Measurements from ENCODE around the gene ZNF771. TPM values are rescaled to one million over a fixed set of nuclear protein-coding genes. Genes with fewer than 3 reads are reported as not detected.
"Not testable (repeated sequence)": the region's sequence is repeated elsewhere in the genome, so short reads cannot be mapped to it uniquely, and the experiment has no call there.

Gene ZNF771
- total RNA-seq, 1 experiment from 2014 or later, result 19.0 TPM

GRCh38 chr16:30395155-30395991, 12.0 kb upstream of the ZNF771 start, which contains the start of gene ZNF48:
Gene ZNF48, plus strand, starts transcription at chr16:30395420. Its CDS starts 375 bp downstream, at chr16:30395795.
- no peaks in the 10 kb centered on the region for H3K27me3 ChIP-seq (ENCODE audit: insufficient read depth, low read depth)
- POLR2A ChIA-PET (ENCODE audit: unreplicated experiment), result interaction anchor here (0.5 to 1.6 kb wide), 9 partner anchors 8 to 360 kb away, joined by 3 to 17 read pairs (median 4); partner anchors contain the start of genes TBX6 and ZNF771
- peak within 1 kb of the TSS; percentile 68 for H3K27ac ChIP-seq
- intact Hi-C loops (cut with micrococcal nuclease; ENCODE audit: unreplicated experiment), result loop anchor here (1.0 kb wide), 2 partner anchors 17 to 40 kb away; partner anchors contain the start of gene CD2BP2
- H3K36me3 ChIP-seq (ENCODE audit: low read depth), result no peaks in the 10 kb centered on the region
- H3K4me1 ChIP-seq (replicated peaks; ENCODE audit: insufficient read depth), result peaks cover 19% of the 10 kb centered on the region
- peaks cover 49% of the 10 kb centered on the region for H3F3A ChIP-seq (ENCODE audit: insufficient read depth, low read depth)
- H3K9me3 ChIP-seq (ENCODE audit: insufficient read depth, low read depth), result no peaks in the 10 kb centered on the region
- peak; percentile 72 to 93 for DNase-seq
- no peak; the same call in 1 of the 2 replicates for TF ChIP-seq CTCF (conservative IDR thresholded peaks at IDR 0.05)
- no peak for TF ChIP-seq EZH2 (IDR thresholded peaks at IDR 0.05; ENCODE audit: low read depth)
- H2AFZ ChIP-seq, result peak within 1 kb of the TSS; percentile 87
- CTCF ChIA-PET, result interaction anchor here (0.5 to 1.3 kb wide), 7 partner anchors 14 to 264 kb away, joined by 3 to 5 read pairs (median 4); partner anchors contain the start of genes DCTPP1 and TBC1D10B
- no TSS peak for BruUV-seq (replicated peaks)
- H3K4me2 ChIP-seq, result peak within 1 kb of the TSS; percentile 98
- no peaks in the 10 kb centered on the region for H4K20me1 ChIP-seq (ENCODE audit: insufficient read depth)
- H3K79me2 ChIP-seq (ENCODE audit: low read depth), result peaks cover 26% of the 10 kb centered on the region
- peak within 1 kb of the TSS; percentile 98 for H3K4me3 ChIP-seq
- no peaks in the 10 kb centered on the region for H3K9me2 ChIP-seq (ENCODE audit: insufficient read depth)

- ChIA-PET POLR2A (ENCODE audit: unreplicated experiment) (interaction anchor here (0.6 to 1.6 kb wide), 4 partner anchors 12 to 717 kb away, joined by 3 to 8 read pairs (median 4); partner anchors contain the start of genes TBX6 and ZNF771), CTCF (interaction anchor here (0.6 to 1.3 kb wide), 3 partner anchors 13 to 34 kb away, joined by 3 to 5 read pairs (median 5); partner anchors contain the start of gene DCTPP1)
- intact Hi-C loops (cut with micrococcal nuclease; ENCODE audit: unreplicated experiment), result loop anchor here (1.0 kb wide), 2 partner anchors 18 to 41 kb away; partner anchors contain the start of gene CD2BP2
- peaks cover 26% of the 10 kb centered on the region for H3K79me2 ChIP-seq (ENCODE audit: low read depth)
- H3K4me3 ChIP-seq, result peak overlapping the region; percentile 98
- H3K27me3 ChIP-seq (ENCODE audit: insufficient read depth, low read depth), result no peaks in the 10 kb centered on the region
- H3K4me1 ChIP-seq (replicated peaks; ENCODE audit: insufficient read depth), result peaks cover 19% of the 10 kb centered on the region
- TF ChIP-seq EZH2 (IDR thresholded peaks at IDR 0.05; ENCODE audit: low read depth) (no peak), CTCF (conservative IDR thresholded peaks at IDR 0.05) (no peak)
- no peak for DNase-seq
- H4K20me1 ChIP-seq (ENCODE audit: insufficient read depth), result no peaks in the 10 kb centered on the region
- no peaks in the 10 kb centered on the region for H3K9me2 ChIP-seq (ENCODE audit: insufficient read depth)
- peak overlapping the region; percentile 82 for H2AFZ ChIP-seq
- no peaks in the 10 kb centered on the region for H3K9me3 ChIP-seq (ENCODE audit: insufficient read depth, low read depth)
- peaks cover 49% of the 10 kb centered on the region for H3F3A ChIP-seq (ENCODE audit: insufficient read depth, low read depth)
- H3K36me3 ChIP-seq (ENCODE audit: low read depth), result no peaks in the 10 kb centered on the region
- no TSS peak for BruUV-seq (replicated peaks)
- H3K4me2 ChIP-seq, result peak overlapping the region; percentile 98
- H3K27ac ChIP-seq, result peak overlapping the region; percentile 68
Observed at GRCh38 chr16:30395992-30396585, 11.3 kb upstream of the ZNF771 start.

- intact Hi-C loops (cut with micrococcal nuclease; ENCODE audit: unreplicated experiment); H3K9me3 ChIP-seq (ENCODE audit: insufficient read depth, low read depth); H3K27me3 ChIP-seq (ENCODE audit: insufficient read depth, low read depth); DNase-seq; H4K20me1 ChIP-seq (ENCODE audit: insufficient read depth); H3K9me2 ChIP-seq (ENCODE audit: insufficient read depth); H3K36me3 ChIP-seq (ENCODE audit: low read depth); H2AFZ ChIP-seq: not testable (repeated sequence)
- POLR2A ChIA-PET (ENCODE audit: unreplicated experiment), result interaction anchor here (0.7 kb wide), 1 partner anchor 717 kb away, joined by 8 read pairs; no protein-coding TSS in a partner anchor
- H3K4me2 ChIP-seq, result peak overlapping the region; percentile 98
- CTCF ChIA-PET, result interaction anchor here (0.9 kb wide), 1 partner anchor 33 kb away, joined by 3 read pairs; the partner anchor contains the start of gene DCTPP1
- peak overlapping the region; percentile 98 for H3K4me3 ChIP-seq
- H3K27ac ChIP-seq, result peak overlapping the region; percentile 68
- peaks cover 19% of the 10 kb centered on the region for H3K4me1 ChIP-seq (replicated peaks; ENCODE audit: insufficient read depth)
- H3K79me2 ChIP-seq (ENCODE audit: low read depth), result peaks cover 26% of the 10 kb centered on the region
- BruUV-seq (replicated peaks), result TSS peak; percentile 26
- H3F3A ChIP-seq (ENCODE audit: insufficient read depth, low read depth), result peaks cover 54% of the 10 kb centered on the region
Observed at GRCh38 chr16:30396627-30397026, 10.8 kb upstream of the ZNF771 start.

Data from PC-9 (cell line).